Measurements from ENCODE around the gene OSBPL10.

GRCh38 chr3:31659246-31659645, 321.8 kb downstream of the OSBPL10 start:
- TF ChIP-seq CTCF (conservative IDR thresholded peaks at IDR 0.05; ENCODE audit: low read depth, low read length) = no peak
- no peak for TF ChIP-seq EZH2 (IDR thresholded peaks at IDR 0.05; ENCODE audit: borderline replicate concordance, low read depth, low read length, poor library complexity, severe bottlenecking)
